Adrenal gland (tissue), 5 donors: Measurements from ENCODE around the gene SYNPO2.

ENCODE experiments used
- CTCF ChIP-seq, 6 experiments: fragments of 450-650 bp in 4 of 6; fragments of 200-600 bp in 2 of 6; sonication (generic) in 1 of 6; IDR thresholded peaks; 1 replicate in 5 of 6; 2 replicates in 1 of 6; pipeline versions ENCODE4 v1.5.1 to v1.8.0; 2016 to 2021; ENCODE audit warnings: antibody characterized with exemption in 6 of 6, mild to moderate bottlenecking in 2 of 6, moderate library complexity in 1 of 6
- POLR2A ChIP-seq, 2 donors: fragments of 450-650 bp; IDR thresholded peaks; one replicate each; pipeline ENCODE4 v1.6.1; 2017; ENCODE audit warnings: antibody characterized with exemption in 2 of 2, mild to moderate bottlenecking in 2 of 2, moderate library complexity in 1 of 2
- donor health status: DM: no; HTN: no; CAD: no.

DNA sequence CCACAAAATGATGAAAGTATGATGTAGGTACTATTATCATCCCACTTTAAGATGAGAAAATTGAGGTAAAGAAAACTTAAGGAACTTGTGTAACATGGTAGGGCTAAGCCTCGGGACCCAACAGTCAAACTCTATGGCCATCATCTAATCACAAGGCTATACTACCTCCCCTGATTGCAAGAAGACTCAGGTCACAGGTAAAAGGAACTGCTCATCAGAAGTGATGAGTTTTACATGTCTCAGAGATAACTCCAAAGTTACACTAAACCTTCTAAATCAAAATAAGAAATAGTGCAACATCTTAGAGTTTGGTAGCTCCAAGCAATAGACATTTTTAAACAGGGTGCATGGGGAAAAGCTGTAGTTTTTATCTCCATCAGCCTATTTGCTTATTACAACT, 150.5 kb downstream of the SYNPO2 start:
- TF ChIP-seq POLR2A (IDR thresholded peaks at IDR 0.05): no peak
- no peak for TF ChIP-seq CTCF (IDR thresholded peaks at IDR 0.05)
